HEK293 (cell line): ENCODE results near the gene GPR161.

Source experiments
- EGR2 ChIP-seq: fragments of 450-650 bp; formaldehyde crosslinking; IDR thresholded peaks from 2 replicates; pipeline ENCODE4 v1.5.1; 2016; ENCODE audit warnings: low read depth, missing biosample characterization, missing genetic modification characterization
- ZNF521 ChIP-seq: fragments of 450-650 bp; formaldehyde crosslinking; IDR thresholded peaks from 2 replicates; pipeline ENCODE4 v1.5.1; 2017; ENCODE audit warnings: missing biosample characterization, mild to moderate bottlenecking, missing genetic modification characterization
- ZNF596 ChIP-seq: fragments of 450-650 bp; IDR thresholded peaks from 2 replicates; pipeline ENCODE4 v1.5.0; 2018; ENCODE audit warnings: missing biosample characterization, mild to moderate bottlenecking, missing genetic modification characterization, moderate library complexity
- TF ChIP-seq, protein P1 (sequence below): fragments of 450-650 bp; formaldehyde crosslinking; IDR thresholded peaks from 2 replicates; pipeline ENCODE4 v1.5.1; 2016; ENCODE audit warnings: missing biosample characterization, missing genetic modification characterization
- TF ChIP-seq, protein P2 (sequence below): fragments of 450-650 bp; formaldehyde crosslinking; IDR thresholded peaks from 2 replicates; pipeline ENCODE4 v1.5.1; 2016; ENCODE audit warnings: missing biosample characterization, missing genetic modification characterization
- TF ChIP-seq, protein P3 (sequence below): fragments of 450-650 bp; formaldehyde crosslinking; IDR thresholded peaks from 2 replicates; pipeline ENCODE4 v1.5.1; 2016; ENCODE audit warnings: missing biosample characterization, missing genetic modification characterization

DNA sequence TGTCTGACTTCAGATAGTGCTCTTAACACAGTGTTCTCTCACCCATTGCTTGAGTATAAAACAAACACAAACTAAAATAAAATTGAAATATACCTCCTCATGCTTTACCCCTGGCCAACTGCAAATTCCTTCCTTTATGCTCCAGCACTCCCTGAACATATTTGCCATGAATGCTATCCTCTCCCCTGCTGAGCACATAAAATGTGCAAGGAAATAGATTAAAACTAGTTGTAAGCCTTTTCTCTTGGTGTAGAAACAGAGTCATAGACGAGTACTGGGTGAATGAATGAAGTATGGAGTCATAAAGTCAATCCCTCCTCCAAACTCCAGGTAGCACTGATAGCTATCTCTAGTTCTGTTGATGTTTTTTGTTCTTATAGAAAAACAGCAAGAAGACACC, 2.6 kb downstream of the GPR161 start:
- TF ChIP-seq ZNF596 (no peak), EGR2 (no peak), ZNF521 (tag by site-specific recombination) (no peak)
- TF ChIP-seq, protein P1, sequence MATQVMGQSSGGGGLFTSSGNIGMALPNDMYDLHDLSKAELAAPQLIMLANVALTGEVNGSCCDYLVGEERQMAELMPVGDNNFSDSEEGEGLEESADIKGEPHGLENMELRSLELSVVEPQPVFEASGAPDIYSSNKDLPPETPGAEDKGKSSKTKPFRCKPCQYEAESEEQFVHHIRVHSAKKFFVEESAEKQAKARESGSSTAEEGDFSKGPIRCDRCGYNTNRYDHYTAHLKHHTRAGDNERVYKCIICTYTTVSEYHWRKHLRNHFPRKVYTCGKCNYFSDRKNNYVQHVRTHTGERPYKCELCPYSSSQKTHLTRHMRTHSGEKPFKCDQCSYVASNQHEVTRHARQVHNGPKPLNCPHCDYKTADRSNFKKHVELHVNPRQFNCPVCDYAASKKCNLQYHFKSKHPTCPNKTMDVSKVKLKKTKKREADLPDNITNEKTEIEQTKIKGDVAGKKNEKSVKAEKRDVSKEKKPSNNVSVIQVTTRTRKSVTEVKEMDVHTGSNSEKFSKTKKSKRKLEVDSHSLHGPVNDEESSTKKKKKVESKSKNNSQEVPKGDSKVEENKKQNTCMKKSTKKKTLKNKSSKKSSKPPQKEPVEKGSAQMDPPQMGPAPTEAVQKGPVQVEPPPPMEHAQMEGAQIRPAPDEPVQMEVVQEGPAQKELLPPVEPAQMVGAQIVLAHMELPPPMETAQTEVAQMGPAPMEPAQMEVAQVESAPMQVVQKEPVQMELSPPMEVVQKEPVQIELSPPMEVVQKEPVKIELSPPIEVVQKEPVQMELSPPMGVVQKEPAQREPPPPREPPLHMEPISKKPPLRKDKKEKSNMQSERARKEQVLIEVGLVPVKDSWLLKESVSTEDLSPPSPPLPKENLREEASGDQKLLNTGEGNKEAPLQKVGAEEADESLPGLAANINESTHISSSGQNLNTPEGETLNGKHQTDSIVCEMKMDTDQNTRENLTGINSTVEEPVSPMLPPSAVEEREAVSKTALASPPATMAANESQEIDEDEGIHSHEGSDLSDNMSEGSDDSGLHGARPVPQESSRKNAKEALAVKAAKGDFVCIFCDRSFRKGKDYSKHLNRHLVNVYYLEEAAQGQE = no peak
- TF ChIP-seq, protein P2, sequence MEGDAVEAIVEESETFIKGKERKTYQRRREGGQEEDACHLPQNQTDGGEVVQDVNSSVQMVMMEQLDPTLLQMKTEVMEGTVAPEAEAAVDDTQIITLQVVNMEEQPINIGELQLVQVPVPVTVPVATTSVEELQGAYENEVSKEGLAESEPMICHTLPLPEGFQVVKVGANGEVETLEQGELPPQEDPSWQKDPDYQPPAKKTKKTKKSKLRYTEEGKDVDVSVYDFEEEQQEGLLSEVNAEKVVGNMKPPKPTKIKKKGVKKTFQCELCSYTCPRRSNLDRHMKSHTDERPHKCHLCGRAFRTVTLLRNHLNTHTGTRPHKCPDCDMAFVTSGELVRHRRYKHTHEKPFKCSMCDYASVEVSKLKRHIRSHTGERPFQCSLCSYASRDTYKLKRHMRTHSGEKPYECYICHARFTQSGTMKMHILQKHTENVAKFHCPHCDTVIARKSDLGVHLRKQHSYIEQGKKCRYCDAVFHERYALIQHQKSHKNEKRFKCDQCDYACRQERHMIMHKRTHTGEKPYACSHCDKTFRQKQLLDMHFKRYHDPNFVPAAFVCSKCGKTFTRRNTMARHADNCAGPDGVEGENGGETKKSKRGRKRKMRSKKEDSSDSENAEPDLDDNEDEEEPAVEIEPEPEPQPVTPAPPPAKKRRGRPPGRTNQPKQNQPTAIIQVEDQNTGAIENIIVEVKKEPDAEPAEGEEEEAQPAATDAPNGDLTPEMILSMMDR = no peak
- TF ChIP-seq, protein P3, sequence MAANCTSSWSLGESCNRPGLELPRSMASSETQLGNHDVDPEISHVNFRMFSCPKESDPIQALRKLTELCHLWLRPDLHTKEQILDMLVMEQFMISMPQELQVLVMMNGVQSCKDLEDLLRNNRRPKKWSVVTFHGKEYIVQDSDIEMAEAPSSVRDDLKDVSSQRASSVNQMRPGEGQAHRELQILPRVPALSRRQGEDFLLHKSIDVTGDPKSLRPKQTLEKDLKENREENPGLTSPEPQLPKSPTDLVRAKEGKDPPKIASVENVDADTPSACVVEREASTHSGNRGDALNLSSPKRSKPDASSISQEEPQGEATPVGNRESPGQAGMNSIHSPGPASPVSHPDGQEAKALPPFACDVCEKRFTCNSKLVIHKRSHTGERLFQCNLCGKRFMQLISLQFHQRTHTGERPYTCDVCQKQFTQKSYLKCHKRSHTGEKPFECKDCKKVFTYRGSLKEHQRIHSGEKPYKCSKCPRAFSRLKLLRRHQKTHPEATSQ (tag by site-specific recombination) = no peak
